Smooth muscle cell (in vitro differentiated cells): Measurements from ENCODE around the gene BTF3. TPM values are rescaled to one million over a fixed set of nuclear protein-coding genes. Genes with fewer than 3 reads are reported as not detected.

ENCODE experiments used
- DNase-seq: peaks from one replicate; lab custom pipeline; 2025; ENCODE audit not compliant: unreplicated experiment; lab: John Stamatoyannopoulos, UW
- H2AFZ ChIP-seq: fragments of 200-600 bp; sonication (generic); 2 replicates; pipeline ENCODE4 v1.6.0; 2016; ENCODE audit warnings: antibody characterized with exemption, low read depth, mild to moderate bottlenecking
- H3F3A ChIP-seq: fragments of 200-600 bp; sonication (generic); 2 replicates; pipeline ENCODE4 v1.6.0; 2017; ENCODE audit warnings: antibody characterized with exemption, low read depth
- H3K27ac ChIP-seq: fragments of 200-600 bp; sonication (generic); 2 replicates; pipeline ENCODE4 v1.5.1; 2016; ENCODE audit warnings: low read depth, mild to moderate bottlenecking
- H3K27me3 ChIP-seq: fragments of 200-600 bp; sonication (generic); 2 replicates; pipeline ENCODE4 v1.6.1; 2016; ENCODE audit warnings: low read depth, mild to moderate bottlenecking
- H3K36me3 ChIP-seq: fragments of 200-600 bp; sonication (generic); 2 replicates; pipeline ENCODE4 v1.5.1; 2016; ENCODE audit warnings: low read depth
- H3K4me1 ChIP-seq: fragments of 200-600 bp; sonication (generic); 2 replicates; pipeline ENCODE4 v1.5.1; 2016; ENCODE audit warnings: low read depth
- H3K4me2 ChIP-seq: fragments of 200-600 bp; sonication (generic); 2 replicates; pipeline ENCODE4 v1.6.0; 2016; ENCODE audit warnings: mild to moderate bottlenecking
- H3K4me3 ChIP-seq: fragments of 200-600 bp; sonication (generic); 2 replicates; pipeline ENCODE4 v1.5.1; 2016; ENCODE audit warnings: mild to moderate bottlenecking
- H3K79me2 ChIP-seq: fragments of 200-600 bp; sonication (generic); 2 replicates; pipeline ENCODE4 v1.6.0; 2016; ENCODE audit warnings: low read depth, mild to moderate bottlenecking
- H3K9ac ChIP-seq: fragments of 200-600 bp; sonication (generic); 2 replicates; pipeline ENCODE4 v1.6.0; 2016; ENCODE audit warnings: low read depth
- H3K9me3 ChIP-seq: fragments of 200-600 bp; sonication (generic); replicated peaks from 2 replicates; pipeline ENCODE4 v1.5.1; 2016; ENCODE audit warnings: low read depth
- H4K20me1 ChIP-seq: fragments of 200-600 bp; sonication (generic); 2 replicates; pipeline ENCODE4 v1.6.0; 2016; ENCODE audit warnings: low read depth
- WGBS: methylation state at CpG from one replicate; pipeline ENCODE4 v1.1.7; 2016; ENCODE audit warnings: low lambda C conversion rate; 5-methylcytosine and 5-hydroxymethylcytosine counted together
- polyA plus RNA-seq: library from polyadenylated mRNA; unstranded; fragments of >200 nt; fragmentation: Nextera tagmentation; extraction: Ambion mirVana; gene quantifications from 2 replicates; pipeline ENCODE4 v1.2.1, GENCODE V29; 2016
- total RNA-seq: library from RNA; depleted of rRNA; stranded (reverse); fragments of >200 nt; gene quantifications from 2 replicates; pipeline ENCODE4 v1.2.3, GENCODE V29; 2014
- TF ChIP-seq, protein P1 (sequence below): fragments of 200-600 bp; sonication (generic); IDR thresholded peaks from 2 replicates; pipeline ENCODE4 v1.5.1; 2017; ENCODE audit warnings: borderline replicate concordance, mild to moderate bottlenecking, antibody characterized with exemption; ENCODE audit not compliant: insufficient read depth, poor library complexity, severe bottlenecking

The BTF3 gene
- total and polyA plus RNA-seq, 2 experiments from 2014 or later, result 409 to 546 TPM

DNA sequence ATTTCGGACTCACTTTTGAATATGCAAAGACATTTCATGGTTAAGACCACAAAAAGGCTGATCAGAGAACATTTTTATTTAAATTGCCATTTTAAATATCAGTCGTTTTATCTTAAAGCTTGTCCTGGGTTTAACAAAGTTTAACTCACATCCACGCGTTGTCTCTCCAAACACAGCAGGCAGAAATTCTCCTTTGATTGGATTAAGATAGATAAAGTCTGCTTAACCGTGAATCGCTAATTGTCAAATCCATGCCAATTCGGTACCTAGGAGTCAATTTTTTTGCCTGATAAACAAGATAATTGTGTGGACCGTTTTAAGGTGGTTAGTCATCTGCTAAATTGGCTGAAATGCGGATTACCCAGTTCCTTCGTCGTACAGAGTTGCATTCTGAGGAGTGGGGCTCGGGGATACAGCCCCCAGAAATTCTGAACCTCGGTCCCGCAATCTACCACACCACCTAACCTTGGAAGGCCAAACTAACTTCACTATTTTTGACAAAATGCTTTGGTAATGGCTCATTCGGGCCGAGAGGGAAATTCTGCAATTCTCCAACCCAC is 665 bp upstream of the BTF3 start:
- Histone ChIP-seq H4K20me1 (peaks cover 34% of the 10 kb centered on the region), H2AFZ (peak overlapping the region; percentile 85), H3K27me3 (no peaks in the 10 kb centered on the region), H3K27ac (peak overlapping the region; percentile 92), H3K36me3 (peaks cover 5% of the 10 kb centered on the region), H3K4me1 (peaks cover 34% of the 10 kb centered on the region), H3K79me2 (peaks cover 44% of the 10 kb centered on the region), H3K9me3 (no peaks in the 10 kb centered on the region), H3F3A (peaks cover 20% of the 10 kb centered on the region), H3K4me2 (peak overlapping the region; percentile 91), H3K4me3 (peak overlapping the region; percentile 71), H3K9ac (peak overlapping the region; percentile 97)
- no peak for DNase-seq
- WGBS, result 31% methylated on average over 16 of the region's 16 CpGs
- TF ChIP-seq, protein P1, sequence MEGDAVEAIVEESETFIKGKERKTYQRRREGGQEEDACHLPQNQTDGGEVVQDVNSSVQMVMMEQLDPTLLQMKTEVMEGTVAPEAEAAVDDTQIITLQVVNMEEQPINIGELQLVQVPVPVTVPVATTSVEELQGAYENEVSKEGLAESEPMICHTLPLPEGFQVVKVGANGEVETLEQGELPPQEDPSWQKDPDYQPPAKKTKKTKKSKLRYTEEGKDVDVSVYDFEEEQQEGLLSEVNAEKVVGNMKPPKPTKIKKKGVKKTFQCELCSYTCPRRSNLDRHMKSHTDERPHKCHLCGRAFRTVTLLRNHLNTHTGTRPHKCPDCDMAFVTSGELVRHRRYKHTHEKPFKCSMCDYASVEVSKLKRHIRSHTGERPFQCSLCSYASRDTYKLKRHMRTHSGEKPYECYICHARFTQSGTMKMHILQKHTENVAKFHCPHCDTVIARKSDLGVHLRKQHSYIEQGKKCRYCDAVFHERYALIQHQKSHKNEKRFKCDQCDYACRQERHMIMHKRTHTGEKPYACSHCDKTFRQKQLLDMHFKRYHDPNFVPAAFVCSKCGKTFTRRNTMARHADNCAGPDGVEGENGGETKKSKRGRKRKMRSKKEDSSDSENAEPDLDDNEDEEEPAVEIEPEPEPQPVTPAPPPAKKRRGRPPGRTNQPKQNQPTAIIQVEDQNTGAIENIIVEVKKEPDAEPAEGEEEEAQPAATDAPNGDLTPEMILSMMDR, result no peak

DNA sequence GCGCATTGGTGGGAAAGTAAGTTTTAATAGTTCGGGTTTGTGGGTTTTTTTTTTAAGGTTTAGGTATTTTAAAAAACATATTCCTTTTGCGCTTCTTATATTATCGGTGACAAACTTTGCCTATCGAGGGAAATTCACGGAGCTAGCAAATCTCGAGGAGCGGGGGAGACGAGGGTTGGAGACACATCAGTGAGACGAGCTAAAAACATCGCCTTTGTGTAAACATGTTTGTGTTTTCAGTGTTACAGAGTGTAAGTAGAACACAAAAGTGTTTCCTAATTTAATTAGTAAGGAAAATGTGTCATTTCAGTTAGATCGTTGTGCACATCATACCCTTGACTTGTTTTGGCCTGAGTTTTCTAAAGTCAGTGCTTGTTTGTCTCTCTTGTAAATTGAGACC is 945 bp downstream of the BTF3 start:
- H3K36me3 ChIP-seq, result peaks cover 18% of the 10 kb centered on the region
- H3K27me3 ChIP-seq, result no peaks in the 10 kb centered on the region
- peaks cover 34% of the 10 kb centered on the region for H3K4me1 ChIP-seq
- peak overlapping the region; percentile 92 for H3K27ac ChIP-seq
- TF ChIP-seq, protein P1, result no peak
- DNase-seq, result no peak
- no peaks in the 10 kb centered on the region for H3K9me3 ChIP-seq
- peaks cover 27% of the 10 kb centered on the region for H3F3A ChIP-seq
- no peak overlapping the region for H2AFZ ChIP-seq
- H3K79me2 ChIP-seq, result peaks cover 46% of the 10 kb centered on the region
- WGBS, result 6% methylated on average over 12 of the region's 12 CpGs
- peak overlapping the region; percentile 71 for H3K4me3 ChIP-seq
- H4K20me1 ChIP-seq, result peaks cover 51% of the 10 kb centered on the region
- peak overlapping the region; percentile 91 for H3K4me2 ChIP-seq
- peak overlapping the region; percentile 97 for H3K9ac ChIP-seq

DNA sequence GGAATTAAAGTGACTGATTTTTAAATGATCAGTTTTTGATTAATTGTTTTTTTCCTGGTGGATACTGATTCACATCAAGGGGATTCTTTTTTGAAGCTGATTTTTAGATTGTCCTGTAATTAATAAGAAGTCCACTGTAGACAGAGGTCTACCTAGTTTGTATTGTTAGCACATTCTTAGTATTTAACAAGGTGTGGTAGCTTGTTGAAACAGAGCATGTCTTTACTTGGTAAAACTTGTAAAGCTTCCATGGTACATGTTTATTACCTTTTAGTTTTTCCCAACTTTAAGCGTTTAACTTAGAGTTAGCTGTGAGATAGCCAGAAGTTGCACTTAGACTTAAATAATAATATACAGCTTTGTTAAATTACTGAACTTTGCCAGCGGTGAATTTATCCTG is 1.5 kb downstream of the BTF3 start:
- TF ChIP-seq, protein P1, result no peak
- Histone ChIP-seq H3K9me3 (no peaks in the 10 kb centered on the region), H3K36me3 (peaks cover 18% of the 10 kb centered on the region), H3K79me2 (peaks cover 46% of the 10 kb centered on the region), H3K9ac (peak overlapping the region; percentile 97), H3K4me1 (peaks cover 34% of the 10 kb centered on the region), H3K4me3 (peak overlapping the region; percentile 71), H3K4me2 (peak overlapping the region; percentile 91), H2AFZ (no peak overlapping the region), H3K27ac (peak overlapping the region; percentile 92), H3K27me3 (no peaks in the 10 kb centered on the region), H4K20me1 (peaks cover 54% of the 10 kb centered on the region), H3F3A (peaks cover 27% of the 10 kb centered on the region)
- WGBS, result 77% methylated on average over 2 of the region's 2 CpGs
- no peak for DNase-seq

DNA sequence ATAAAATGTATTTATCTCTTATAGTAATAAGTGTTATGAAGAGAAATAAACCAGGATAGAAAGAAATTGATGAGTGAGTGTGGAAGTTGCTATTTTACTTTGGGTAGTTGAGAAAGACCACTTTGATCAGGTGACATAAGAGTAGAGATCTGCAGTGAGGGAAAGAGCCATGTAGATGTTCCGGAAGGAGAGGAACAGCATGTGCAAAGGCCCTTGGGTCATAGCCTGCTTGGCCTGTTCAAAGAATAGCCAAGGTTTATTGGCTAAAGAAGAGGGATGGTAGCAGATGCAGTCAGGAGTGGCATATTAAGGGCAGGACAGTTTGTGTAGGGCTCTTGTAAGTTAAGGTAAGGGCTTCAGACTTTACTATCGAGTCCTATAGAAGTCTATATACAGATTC is 3.2 kb downstream of the BTF3 start:
- Histone ChIP-seq H3K4me2 (no peak overlapping the region), H3K27me3 (no peaks in the 10 kb centered on the region), H3K4me1 (peaks cover 29% of the 10 kb centered on the region), H3K27ac (no peak overlapping the region), H4K20me1 (peaks cover 62% of the 10 kb centered on the region), H3K9me3 (no peaks in the 10 kb centered on the region), H3K4me3 (no peak overlapping the region), H3K79me2 (peaks cover 46% of the 10 kb centered on the region), H3K9ac (no peak overlapping the region), H3K36me3 (peaks cover 32% of the 10 kb centered on the region), H2AFZ (no peak overlapping the region), H3F3A (peaks cover 34% of the 10 kb centered on the region)
- DNase-seq, result no peak
- TF ChIP-seq, protein P1, result no peak
- 89% methylated on average over 2 of the region's 2 CpGs for WGBS
